ENCODE results near the gene ITPR2.

GRCh38 chr12:26623136-26623535 is 209.9 kb downstream of the ITPR2 start:
- no peak for TF ChIP-seq CTCF (IDR thresholded peaks at IDR 0.05; ENCODE audit: insufficient read depth, low read length)
- no peak for TF ChIP-seq GABPA (IDR thresholded peaks at IDR 0.05; ENCODE audit: low read depth)
- TF ChIP-seq POLR2AphosphoS5 (IDR thresholded peaks at IDR 0.05; ENCODE audit: low read depth): no peak
- no peak for TF ChIP-seq REST (IDR thresholded peaks at IDR 0.05; ENCODE audit: insufficient replicate concordance, low read depth)
- TF ChIP-seq SPI1 (IDR thresholded peaks at IDR 0.05; ENCODE audit: borderline replicate concordance, low read depth): no peak

Measured in HL-60 (cell line).